GM19193 (cell line): ENCODE data around the gene FANCG.

Experiments
- POLR2A ChIP-seq: IDR thresholded peaks from 4 replicates; pipeline ENCODE4 v1.6.1; 2011; ENCODE audit not compliant: insufficient read depth, insufficient read length; ENCODE audit errors: extremely low read depth

Gene FANCG

GRCh38 chr9:35078066-35078465, 1.7 kb downstream of the FANCG start:
- TF ChIP-seq POLR2A = no peak

- no peak for TF ChIP-seq POLR2A
These were observed 2.9 kb downstream of the FANCG start for GRCh38 chr9:35076848-35077247.

- TF ChIP-seq POLR2A = no peak
These were observed 4.4 kb downstream of the FANCG start for GRCh38 chr9:35075358-35075757.

GRCh38 chr9:35074791-35075190, 5.0 kb downstream of the FANCG start:
- TF ChIP-seq POLR2A = no peak

GRCh38 chr9:35074141-35074540, 5.6 kb downstream of the FANCG start:
- TF ChIP-seq POLR2A = no peak

- no peak for TF ChIP-seq POLR2A
These were observed 6.5 kb downstream of the FANCG start for GRCh38 chr9:35073279-35073612.

GRCh38 chr9:35072461-35073278, 7.1 kb downstream of the FANCG start, which contains the start of gene VCP:
Gene VCP, minus strand, starts transcription at chr9:35072625. Its CDS starts 272 bp downstream, at chr9:35072353.
- peak; percentile 95 for TF ChIP-seq POLR2A

- TF ChIP-seq POLR2A = no peak
These were observed 7.8 kb downstream of the FANCG start for GRCh38 chr9:35071814-35072460.

- TF ChIP-seq POLR2A = no peak
These were observed 8.6 kb downstream of the FANCG start for GRCh38 chr9:35070823-35071813.

GRCh38 chr9:35069020-35069419, 10.7 kb downstream of the FANCG start:
- no peak for TF ChIP-seq POLR2A

GRCh38 chr9:35067056-35067455, 12.7 kb downstream of the FANCG start:
- TF ChIP-seq POLR2A = no peak

GRCh38 chr9:35060548-35061207, 19.1 kb downstream of the FANCG start:
- TF ChIP-seq POLR2A = no peak

- TF ChIP-seq POLR2A = no peak
These were observed 20.3 kb downstream of the FANCG start for GRCh38 chr9:35059438-35059837.

GRCh38 chr9:35057271-35057620, 22.5 kb downstream of the FANCG start:
- TF ChIP-seq POLR2A = no peak
